ENCODE measurements around the gene CIPC. TPM values are rescaled to one million over a fixed set of nuclear protein-coding genes. Genes with fewer than 3 reads are reported as not detected.

Gene CIPC
- total RNA-seq, 1 experiment from 2014 or later, result 11.9 TPM

DNA sequence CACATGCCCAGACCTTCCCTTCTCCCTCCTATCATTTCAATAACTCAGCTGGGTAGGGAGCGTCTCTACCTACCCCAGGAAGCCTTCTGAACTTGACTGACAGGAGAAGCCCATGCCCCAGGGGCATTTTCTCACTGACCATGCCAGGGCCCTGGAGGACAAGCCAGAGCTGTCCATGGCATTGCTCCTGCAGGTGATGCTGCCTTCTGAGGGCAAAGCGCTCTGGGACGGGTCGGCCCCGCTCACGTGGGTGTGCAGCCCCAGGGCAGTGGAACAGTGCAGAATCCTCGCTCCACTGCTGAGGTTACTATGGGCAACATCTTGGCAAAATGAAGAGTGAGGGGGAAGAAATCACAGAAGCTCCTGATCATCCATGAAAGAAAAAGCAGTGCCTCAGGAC, 28.5 kb upstream of the CIPC start:
- no peak for DNase-seq (ENCODE audit: low spot score)

DNA sequence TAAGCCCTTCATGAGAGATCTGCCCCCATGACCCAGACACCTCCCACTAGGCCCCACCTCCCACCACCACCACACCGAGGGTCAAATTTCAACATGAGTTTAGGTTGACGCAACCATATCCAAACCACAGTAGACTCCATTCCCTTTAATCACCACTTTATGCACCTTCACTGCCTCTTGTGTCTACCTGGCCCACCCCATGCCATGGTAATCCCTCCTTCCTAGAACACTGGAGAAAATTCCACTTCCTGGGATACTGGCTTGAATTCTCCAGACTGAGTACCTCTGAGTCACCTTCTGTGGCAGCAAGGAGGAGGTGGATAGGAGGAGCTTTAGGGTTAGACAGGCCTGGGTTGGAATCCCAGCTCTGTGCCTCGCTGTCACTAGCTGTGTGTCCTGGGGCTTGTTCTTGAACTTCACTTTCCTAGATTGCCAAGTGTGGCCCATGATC, 26.1 kb upstream of the CIPC start:
- DNase-seq (ENCODE audit: low spot score), result no peak

DNA sequence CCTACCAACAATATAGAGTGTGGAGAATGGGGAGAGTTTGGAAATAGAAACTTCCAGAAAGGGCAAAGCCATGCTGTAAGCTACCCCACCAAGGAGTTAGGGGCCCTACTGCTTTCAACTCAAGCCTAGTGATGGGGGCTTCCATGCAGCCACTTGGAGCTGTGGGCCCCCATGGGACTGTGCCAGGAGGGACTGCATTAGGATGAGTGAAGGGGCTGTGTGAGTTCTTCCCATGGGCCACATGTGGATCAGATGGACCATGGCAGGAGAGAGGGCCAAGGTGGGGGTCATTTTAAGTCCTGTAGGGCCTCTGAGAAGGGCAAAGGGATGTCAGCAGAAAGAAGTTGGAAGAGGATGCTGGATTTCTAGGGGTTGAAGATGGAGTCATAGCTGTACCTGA, 23.1 kb upstream of the CIPC start:
- no peak for DNase-seq (ENCODE audit: low spot score)

DNA sequence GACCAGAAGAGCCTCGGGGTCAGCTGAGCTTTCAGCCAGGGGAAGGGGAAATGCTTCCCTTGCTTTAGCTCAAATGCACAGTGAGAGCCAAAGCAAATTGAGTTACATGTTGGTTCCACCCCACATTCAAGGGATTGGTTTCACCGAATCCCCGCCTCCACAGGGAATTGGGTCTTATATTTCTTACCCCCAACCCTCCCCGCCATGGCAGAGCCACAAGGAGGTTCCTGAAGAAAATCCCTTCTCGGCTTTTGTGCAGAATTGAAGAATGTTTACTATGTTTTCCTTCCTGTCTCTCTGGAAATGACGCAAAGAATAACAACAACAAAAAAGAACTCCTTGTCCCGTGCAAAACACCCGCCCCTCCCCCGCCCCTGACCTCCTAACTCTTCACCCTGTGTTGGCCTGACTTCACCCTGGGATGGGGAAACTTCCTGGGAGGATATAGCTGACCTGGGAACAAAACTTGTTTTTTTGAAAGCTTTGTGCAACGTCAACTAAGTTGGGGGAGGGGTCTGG, 21.9 kb upstream of the CIPC start:
- DNase-seq (ENCODE audit: low spot score), result no peak

DNA sequence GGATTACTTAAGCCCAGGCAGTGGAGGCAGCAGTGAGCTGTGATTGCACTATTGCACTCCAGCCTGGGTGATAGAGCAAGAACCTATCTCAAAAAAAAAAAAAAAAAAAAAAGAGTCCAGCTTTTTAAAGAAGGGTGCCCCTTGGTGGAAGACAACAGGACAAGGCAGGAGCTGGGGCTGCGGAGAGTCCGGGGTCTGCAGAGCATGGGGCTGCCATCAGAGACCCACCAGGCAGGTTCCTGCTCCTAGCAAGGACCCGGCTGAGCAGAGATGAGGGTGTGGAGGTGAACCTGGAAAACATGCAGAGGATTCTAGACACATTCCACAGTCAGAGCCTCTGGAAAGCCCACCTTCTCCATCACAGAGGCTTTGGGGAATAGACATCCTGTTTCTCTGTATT, 21.0 kb upstream of the CIPC start:
- no peak for DNase-seq (ENCODE audit: low spot score)

DNA sequence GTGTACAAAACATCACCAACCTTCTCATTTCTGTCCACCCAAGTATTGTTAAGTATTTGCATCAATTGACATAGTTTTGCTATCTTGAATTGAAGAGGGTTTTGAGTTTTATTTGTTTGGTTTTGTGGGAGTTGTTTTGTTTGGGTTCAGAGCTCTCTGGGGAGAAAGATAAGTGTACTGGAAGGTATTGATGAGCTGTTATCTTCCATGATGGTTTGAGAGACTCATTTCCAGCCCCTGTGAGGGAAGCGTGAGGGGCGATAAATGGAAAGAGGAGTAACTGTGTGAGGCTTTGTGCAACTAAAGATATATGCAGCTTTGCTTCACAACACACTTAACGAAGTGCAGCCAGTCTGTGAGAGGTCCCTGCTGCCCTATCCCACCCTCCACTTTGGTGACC, 15.7 kb upstream of the CIPC start:
- DNase-seq (ENCODE audit: low spot score), result no peak

DNA sequence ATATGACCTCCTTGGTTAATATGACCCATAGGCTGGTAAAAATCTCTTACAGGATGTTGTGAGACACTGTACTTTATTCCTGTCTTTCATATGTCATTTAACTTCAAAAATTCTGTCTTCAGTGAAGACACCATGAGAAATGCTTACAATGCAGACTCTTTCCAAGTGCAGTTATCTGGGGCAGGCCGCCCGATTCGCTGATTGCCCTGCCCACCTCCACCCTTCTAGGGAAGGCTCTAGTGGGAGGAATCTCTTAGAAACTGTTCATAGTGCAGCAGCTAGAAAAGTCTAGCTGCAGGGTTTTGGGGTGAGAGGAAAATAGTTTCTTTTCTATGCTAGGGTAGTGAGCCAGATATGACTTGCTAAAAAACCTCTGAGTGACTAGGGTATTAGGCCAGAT, 15.0 kb upstream of the CIPC start:
- DNase-seq (ENCODE audit: low spot score), result no peak

DNA sequence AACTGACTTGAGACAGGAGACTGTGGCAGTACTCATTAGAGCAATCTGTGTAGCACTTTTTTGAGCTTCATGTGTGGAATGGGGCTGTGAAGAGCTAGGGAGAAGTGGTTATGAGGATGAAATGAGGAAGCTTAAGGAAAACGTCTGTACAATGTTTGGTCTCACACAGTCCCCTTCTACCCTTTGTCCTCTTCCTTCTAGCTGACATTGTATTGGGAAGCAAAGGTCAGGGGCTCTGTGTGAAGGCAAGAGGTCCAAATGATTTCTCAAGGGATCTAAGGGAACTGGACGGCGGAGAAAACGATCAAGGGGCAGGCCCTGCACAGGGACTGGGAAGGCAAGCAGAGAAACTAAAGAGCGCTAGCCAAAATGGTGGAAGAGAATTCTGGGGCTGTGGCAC, 13.1 kb upstream of the CIPC start:
- no peak for DNase-seq (ENCODE audit: low spot score)

DNA sequence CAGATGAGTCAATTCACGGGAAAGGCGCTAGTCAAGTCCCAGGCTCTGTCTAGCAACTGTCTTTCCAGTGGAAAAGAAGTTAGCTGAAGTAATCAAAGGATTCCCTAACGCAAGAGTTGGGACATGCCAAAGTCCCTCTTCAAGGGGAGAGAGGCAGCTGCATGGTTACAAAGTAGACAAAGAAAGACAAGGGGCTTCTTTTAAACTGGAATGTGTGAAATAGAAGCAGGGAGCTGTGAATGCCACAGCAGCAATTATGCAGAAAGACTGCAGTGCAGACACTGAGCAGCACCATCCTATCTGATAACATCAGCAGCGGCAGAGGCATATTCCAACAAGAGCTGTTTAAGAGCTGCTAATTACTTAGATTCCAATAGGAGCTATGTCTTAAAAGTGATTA, 12.5 kb upstream of the CIPC start:
- DNase-seq (ENCODE audit: low spot score), result no peak

DNA sequence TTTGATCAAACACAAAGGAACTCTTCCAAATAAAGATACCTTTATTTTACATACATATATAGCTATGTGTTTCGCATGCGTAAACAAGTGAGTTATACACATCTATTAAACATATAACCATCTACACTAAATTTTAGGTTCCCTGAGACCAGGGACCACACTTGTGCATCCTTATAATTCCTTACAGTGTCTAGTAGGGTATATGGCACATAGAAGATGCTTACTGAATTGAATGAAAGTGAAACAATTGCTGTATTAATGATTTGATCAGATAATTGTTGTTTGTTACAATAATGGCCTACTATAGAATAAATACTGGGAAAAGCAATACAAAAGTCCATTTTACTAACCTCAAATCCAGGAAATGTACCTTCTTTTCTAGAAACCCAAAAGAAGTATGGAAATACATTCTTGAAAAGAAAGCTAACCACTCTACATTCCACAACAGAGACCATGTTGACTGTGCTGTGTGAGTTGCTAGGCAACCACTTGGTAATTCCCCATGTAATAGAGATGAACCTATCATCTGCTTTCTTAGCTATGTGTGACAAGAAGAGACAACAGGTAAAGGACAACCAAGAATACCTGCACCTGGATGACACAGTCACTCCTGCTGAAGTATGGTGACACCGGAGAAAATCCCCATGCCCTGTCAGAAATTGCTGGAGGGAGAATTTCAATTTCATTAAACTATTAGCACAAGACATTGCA, 11.9 kb upstream of the CIPC start:
- peak; percentile 51 for DNase-seq (ENCODE audit: low spot score)

DNA sequence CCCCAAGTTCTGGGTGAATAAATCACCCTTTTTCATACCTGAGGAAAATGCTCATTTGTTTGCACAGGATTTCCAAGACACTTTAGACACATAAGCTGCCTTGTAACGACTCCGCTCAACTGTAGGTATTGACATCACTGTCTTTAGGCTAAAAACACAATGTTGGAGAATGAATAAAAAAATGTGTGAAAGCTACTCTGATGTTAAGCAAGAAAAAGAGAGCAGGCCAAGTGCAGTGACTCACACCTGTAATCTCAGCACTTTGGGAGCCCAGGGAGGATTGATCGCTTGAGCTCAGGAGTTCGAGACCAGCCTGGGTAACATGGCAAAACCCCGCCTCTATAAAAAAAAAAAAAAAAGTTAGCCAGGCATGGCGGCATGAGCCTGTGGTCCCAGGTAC, 11.1 kb upstream of the CIPC start:
- DNase-seq (ENCODE audit: low spot score), result no peak

DNA sequence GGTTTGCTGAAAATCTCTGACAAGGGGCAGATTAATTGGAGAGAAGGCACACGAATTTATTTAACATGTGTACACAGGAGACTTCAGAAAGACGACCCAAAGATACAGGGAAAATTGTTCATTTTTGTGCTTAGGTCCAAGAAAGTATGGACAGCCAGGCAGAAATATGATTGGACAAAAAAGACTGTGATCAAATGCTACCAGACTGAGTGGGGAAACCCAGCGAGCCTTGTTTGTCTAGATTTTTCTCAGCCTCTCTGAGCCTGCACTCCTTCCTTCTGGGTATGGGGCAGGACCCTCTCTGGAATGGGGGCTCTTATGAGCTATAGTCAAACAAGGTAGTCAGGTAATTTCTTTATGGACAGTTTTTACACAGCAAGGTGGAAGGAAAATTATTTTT, 10.4 kb upstream of the CIPC start:
- peak; percentile 6 for DNase-seq (ENCODE audit: low spot score)

DNA sequence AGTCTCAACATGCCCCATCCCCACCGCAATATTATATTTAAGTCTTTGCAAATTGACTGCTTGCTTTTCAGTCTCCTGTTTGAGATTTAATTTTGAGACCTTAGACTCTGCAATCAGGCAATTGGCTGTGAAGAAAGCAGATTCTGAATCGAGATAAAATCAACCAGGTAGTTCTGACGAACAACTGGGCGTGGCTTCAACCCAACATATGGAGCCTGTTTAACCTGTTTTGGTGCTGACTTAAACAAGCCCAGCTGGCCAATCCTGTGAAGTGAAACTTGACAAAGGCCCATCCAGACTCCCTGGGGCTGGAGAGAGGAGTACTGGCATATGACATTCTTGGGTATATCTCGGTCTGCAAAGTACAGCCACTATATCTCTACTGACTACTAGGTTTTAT, 9.8 kb upstream of the CIPC start:
- peak; percentile 91 for DNase-seq (ENCODE audit: low spot score)

DNA sequence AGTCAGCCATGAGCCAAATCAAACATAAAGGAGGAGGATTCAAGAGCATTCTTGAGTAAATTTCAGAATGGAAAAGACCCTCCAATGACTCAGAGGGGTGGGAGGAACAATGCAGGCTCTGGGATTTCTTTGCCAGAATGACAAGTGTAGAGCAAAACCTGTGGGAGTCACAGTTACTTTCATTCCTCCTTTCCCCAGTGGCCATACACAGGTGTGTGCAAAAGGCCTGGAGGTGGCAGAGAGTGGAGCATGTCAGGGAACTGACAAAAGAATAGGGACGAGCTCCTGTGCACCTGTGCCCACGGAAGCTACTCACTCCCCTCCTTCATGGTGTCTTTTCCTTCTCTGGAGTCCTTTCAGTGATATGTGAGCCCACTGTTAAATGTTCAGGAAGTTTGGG, 9.4 kb upstream of the CIPC start:
- DNase-seq (ENCODE audit: low spot score), result no peak

DNA sequence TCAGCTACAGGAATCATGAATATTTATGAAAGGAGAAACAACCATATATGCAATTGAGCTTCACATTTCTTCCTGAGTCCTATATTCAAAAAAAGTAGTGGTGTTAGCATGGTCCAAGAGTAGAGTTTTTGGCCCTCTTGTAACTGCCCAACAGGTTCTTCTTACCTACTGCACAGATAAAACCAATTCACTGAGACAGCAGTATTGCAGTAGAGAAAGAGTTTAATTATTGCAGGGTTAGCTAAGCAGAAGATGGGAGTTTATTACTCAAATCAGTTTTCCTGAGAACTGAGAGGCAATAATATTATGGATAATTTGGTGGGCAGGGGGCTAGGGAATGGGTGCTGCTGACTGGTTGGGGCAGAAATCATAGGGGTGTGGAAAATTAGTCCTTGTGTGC, 6.5 kb upstream of the CIPC start:
- no peak for DNase-seq (ENCODE audit: low spot score)

DNA sequence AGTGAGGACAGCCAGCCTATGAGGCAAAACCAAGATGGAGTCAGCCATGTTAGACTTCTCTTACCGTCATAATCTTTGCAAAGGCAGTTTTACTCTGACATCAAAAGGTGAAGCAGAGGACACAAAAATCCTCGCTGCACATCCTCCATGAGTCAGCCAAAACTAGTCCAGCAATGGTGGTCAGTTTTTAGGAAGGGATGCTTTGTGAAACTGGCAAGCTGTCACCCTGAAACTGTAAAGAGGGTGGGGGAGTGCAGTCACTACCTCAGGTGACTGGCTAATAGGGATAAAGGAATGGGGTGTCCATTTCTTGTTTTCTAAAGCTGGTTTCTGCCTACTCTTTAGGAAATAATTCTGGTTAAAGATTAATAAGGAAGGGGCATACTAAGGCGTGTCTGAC, 5.4 kb upstream of the CIPC start:
- no peak for DNase-seq (ENCODE audit: low spot score)

DNA sequence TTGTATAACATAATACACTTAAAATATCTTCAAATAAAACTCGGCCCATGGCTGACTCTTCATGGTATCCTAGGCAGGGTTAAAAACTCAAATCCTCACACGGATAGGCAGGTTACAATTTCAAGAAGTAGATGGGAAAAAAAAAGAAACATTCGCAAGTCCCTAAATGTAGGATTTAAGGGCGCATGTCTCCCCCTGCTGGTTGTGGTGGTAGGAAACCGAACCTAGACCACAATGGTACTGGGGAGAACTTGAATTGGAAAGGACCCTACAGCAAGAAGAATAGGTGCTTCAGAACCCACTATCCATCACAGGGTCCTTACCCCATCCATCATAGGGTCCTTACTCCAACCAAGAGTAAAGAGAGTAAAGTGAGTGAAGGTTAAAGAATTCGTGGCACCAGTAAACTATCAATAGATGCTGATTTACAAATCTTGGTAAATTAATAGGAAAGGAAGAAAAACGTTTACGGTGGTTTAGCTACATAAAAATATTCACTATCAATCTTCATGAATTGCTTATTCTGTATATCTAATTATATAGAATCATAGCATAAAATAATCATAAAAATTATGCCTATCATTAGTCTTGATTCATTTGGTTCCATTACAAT, 3.3 kb upstream of the CIPC start:
- peak; percentile 81 for DNase-seq (ENCODE audit: low spot score)

DNA sequence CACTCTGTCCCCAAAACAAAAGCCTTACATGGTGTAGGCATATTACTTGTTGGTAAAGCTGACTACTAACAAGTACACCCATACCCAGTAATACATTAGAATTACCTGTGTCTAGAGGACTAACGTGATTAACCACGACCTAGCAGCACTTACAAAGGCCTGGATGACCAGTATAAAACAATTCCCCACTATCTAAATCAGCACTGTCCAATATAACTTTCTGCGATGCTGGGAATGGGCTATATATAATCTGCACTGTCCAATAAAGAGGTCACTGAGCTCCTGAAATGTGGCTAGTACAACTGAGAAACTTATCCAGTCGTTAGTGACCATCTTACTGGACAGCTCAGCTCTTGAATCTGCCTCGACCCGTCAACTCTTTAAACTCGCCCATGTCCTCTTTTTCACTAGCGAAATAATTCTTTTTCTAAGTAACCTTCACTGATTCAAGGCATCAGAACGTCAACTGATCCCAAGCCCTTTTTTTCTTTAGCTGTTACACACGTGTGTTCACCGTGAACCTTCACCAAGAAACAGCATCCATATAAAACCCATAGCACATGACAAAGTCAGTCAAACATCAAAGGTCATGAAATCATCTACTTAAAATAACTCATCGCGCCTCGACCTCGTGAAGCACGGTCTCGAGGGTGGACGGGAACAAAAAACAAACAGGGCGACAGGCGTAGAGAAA, 905 bp upstream of the CIPC start:
- peak; percentile 39 for DNase-seq (ENCODE audit: low spot score)

DNA sequence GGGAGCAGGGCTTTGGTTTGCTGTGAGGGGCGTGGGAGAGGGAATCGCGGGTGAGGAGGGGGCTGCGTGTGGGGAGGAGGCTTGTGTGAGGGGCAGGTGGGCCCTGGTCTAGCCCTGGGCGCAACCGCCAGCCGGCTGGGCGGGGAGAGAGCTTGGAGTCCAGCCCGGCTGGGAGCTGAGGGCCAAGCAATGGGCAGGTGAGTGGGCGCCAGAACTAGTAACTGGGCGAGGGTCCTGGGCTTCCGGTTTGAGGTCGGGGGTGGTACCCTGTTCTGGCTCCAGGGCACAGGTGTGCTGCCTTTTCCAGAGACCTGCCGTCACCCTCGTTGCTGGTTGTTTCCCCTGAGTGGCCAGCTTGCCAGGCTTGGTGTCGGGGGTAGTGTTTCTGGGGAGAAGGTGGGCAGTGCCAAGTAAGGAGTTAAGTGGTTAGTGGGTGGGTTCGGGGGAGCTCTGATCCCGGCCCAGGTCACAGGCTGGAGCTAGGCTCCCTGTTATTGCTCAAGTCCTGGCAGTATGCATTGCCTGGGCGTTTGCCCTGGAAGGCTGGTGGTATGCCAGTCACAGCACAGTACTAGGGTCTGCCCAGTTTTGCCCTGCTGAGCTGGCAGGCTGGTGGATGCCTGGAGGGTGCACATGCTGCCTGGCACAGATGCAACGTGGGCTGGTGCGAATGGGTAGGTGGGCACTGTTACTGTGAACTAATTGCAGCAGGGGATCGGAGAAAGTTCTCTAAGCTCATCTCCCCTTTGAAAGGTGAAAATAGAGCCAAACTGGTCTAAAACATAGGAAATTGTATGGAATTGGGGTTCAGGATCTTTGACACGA, 683 bp downstream of the CIPC start:
- peak; percentile 5 for DNase-seq (ENCODE audit: low spot score)

DNA sequence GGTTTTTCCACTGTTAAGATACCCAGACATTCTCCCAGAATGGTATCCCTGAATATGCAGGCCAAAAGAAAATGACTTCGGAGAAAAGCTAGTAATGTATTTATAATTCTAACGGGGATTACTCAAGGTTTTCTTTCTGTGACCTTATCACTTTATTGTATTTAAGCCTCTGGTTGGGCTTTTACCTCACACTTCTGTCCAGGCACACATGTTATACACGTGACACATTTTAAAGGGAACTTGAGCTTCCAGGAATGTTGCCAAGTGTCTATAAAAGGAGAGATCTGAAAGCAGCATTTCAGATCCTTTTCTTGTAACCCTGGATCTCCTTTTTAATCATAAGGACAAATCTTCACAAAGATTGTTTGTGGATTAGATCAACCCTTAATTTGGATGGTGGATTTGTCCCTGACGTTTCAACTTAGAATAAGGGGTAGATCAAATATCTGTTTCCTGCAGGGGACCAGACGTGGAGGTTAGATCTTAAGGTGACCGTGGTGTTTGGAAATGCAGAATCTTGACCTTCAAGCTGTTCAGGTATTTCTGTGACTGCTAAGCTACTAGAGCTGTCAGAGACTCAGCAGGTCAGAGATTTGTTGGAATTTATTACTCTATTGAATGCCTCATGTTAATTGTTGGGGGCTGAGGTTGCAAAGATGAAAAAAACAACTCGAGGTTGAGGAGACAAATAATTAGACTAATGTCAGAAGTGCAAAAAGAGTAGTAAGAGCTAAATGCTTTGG, 1.5 kb downstream of the CIPC start:
- DNase-seq (ENCODE audit: low spot score), result peak; percentile 13

DNA sequence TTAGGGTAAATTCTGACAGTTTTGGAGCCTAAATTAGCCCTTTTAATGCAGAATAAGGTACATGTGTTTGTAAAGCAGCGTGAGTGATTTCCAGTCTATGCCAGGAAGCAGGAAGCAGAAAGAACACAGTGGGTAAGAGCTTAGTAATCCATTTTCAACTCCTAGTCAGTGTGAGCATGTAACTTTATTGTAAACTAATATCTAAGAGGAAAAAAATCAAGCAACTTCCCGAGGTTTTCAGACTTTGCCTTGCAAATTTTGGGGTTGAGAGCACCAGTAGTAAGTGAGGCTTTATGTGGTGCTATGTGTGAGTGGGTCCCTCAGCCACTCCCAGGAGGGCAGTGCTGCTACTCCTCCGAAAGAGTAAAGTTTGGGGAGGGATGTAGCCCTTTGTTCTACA, 2.9 kb downstream of the CIPC start:
- DNase-seq (ENCODE audit: low spot score), result no peak

All from HT-29 (cell line).